Adipocyte (in vitro differentiated cells): ENCODE measurements around the gene TEKT2.

Experiments
- DNase-seq: peaks from one replicate; pipeline ENCODE4 v3.0.0-alpha.2; 2015; ENCODE audit warnings: low read depth
- H3K27me3 ChIP-seq: replicated peaks from 2 replicates; pipeline ENCODE4 v1.7.0; 2013; ENCODE audit warnings: mild to moderate bottlenecking, low read length, moderate library complexity; ENCODE audit not compliant: control insufficient read depth, insufficient read depth
- H3K36me3 ChIP-seq: 2 replicates; pipeline ENCODE4 v1.7.0; 2013; ENCODE audit warnings: low read length, mild to moderate bottlenecking, moderate library complexity; ENCODE audit not compliant: control insufficient read depth, insufficient read depth, severe bottlenecking
- H3K4me1 ChIP-seq: 2 replicates; pipeline ENCODE4 v1.7.0; 2013; ENCODE audit warnings: mild to moderate bottlenecking, low read length, moderate library complexity; ENCODE audit not compliant: control insufficient read depth, insufficient read depth
- H3K4me3 ChIP-seq: 2 replicates; pipeline ENCODE4 v1.7.0; 2013; ENCODE audit warnings: mild to moderate bottlenecking, low read length, moderate library complexity
- H3K9ac ChIP-seq: 2 replicates; pipeline ENCODE4 v1.7.0; 2013; ENCODE audit warnings: mild to moderate bottlenecking, low read length, moderate library complexity
- H3K9me3 ChIP-seq: 2 replicates; pipeline ENCODE4 v1.7.0; 2013; ENCODE audit warnings: mild to moderate bottlenecking, low read length, moderate library complexity; ENCODE audit not compliant: control insufficient read depth

The TEKT2 gene

GRCh38 chr1:36088265-36088576 is 4.3 kb downstream of the TEKT2 start:
- Histone ChIP-seq H3K4me1 (peaks cover 11% of the 10 kb centered on the region), H3K4me3 (peak overlapping the region; percentile 98), H3K27me3 (peaks cover 7% of the 10 kb centered on the region), H3K9me3 (no peaks in the 10 kb centered on the region), H3K36me3 (peaks cover 22% of the 10 kb centered on the region), H3K9ac (peak overlapping the region; percentile 91)
- DNase-seq = no peak

GRCh38 chr1:36088577-36089392 is 4.9 kb downstream of the TEKT2 start, which contains the start of gene ADPRS:
Gene ADPRS, plus strand, starts transcription at chr1:36088892. Its CDS starts 13 bp downstream, at chr1:36088905.
- Histone ChIP-seq H3K36me3 (peaks cover 27% of the 10 kb centered on the region), H3K27me3 (peaks cover 7% of the 10 kb centered on the region), H3K4me3 (peak within 1 kb of the TSS; percentile 98), H3K9me3 (no peaks in the 10 kb centered on the region), H3K4me1 (peaks cover 11% of the 10 kb centered on the region), H3K9ac (peak within 1 kb of the TSS; percentile 91)
- DNase-seq = peak; percentile 95

GRCh38 chr1:36089393-36090121 is 5.7 kb downstream of the TEKT2 start:
- peak overlapping the region; percentile 91 for H3K9ac ChIP-seq
- H3K4me3 ChIP-seq = peak overlapping the region; percentile 98
- peaks cover 5% of the 10 kb centered on the region for H3K27me3 ChIP-seq
- peak; percentile 69 for DNase-seq
- peaks cover 16% of the 10 kb centered on the region for H3K4me1 ChIP-seq
- peaks cover 35% of the 10 kb centered on the region for H3K36me3 ChIP-seq
- H3K9me3 ChIP-seq = no peaks in the 10 kb centered on the region

GRCh38 chr1:36091141-36091540 is 7.2 kb downstream of the TEKT2 start:
- Histone ChIP-seq H3K9me3 (no peaks in the 10 kb centered on the region), H3K27me3 (no peaks in the 10 kb centered on the region), H3K36me3 (peaks cover 47% of the 10 kb centered on the region), H3K4me1 (peaks cover 23% of the 10 kb centered on the region), H3K9ac (no peak overlapping the region), H3K4me3 (no peak overlapping the region)
- no peak for DNase-seq

GRCh38 chr1:36091698-36092097 is 7.8 kb downstream of the TEKT2 start:
- Histone ChIP-seq H3K4me1 (peaks cover 23% of the 10 kb centered on the region), H3K4me3 (no peak overlapping the region), H3K9me3 (no peaks in the 10 kb centered on the region), H3K9ac (no peak overlapping the region), H3K36me3 (peaks cover 51% of the 10 kb centered on the region), H3K27me3 (no peaks in the 10 kb centered on the region)
- DNase-seq = no peak

- no peak for DNase-seq
- peaks cover 51% of the 10 kb centered on the region for H3K36me3 ChIP-seq
- peaks cover 23% of the 10 kb centered on the region for H3K4me1 ChIP-seq
- H3K9ac ChIP-seq = no peak overlapping the region
- H3K27me3 ChIP-seq = no peaks in the 10 kb centered on the region
- H3K9me3 ChIP-seq = no peaks in the 10 kb centered on the region
- no peak overlapping the region for H3K4me3 ChIP-seq
Measured at GRCh38 chr1:36092166-36092797, 8.4 kb downstream of the TEKT2 start.

GRCh38 chr1:36092798-36093185 is 8.9 kb downstream of the TEKT2 start:
- H3K36me3 ChIP-seq = peaks cover 51% of the 10 kb centered on the region
- H3K4me3 ChIP-seq = no peak overlapping the region
- H3K9ac ChIP-seq = no peak overlapping the region
- no peaks in the 10 kb centered on the region for H3K9me3 ChIP-seq
- peaks cover 23% of the 10 kb centered on the region for H3K4me1 ChIP-seq
- DNase-seq = no peak
- no peaks in the 10 kb centered on the region for H3K27me3 ChIP-seq

- peaks cover 51% of the 10 kb centered on the region for H3K36me3 ChIP-seq
- H3K9me3 ChIP-seq = no peaks in the 10 kb centered on the region
- H3K4me1 ChIP-seq = peaks cover 23% of the 10 kb centered on the region
- no peaks in the 10 kb centered on the region for H3K27me3 ChIP-seq
- no peak overlapping the region for H3K4me3 ChIP-seq
- DNase-seq = no peak
- H3K9ac ChIP-seq = no peak overlapping the region
Measured at GRCh38 chr1:36093226-36093625, 9.3 kb downstream of the TEKT2 start.

- no peaks in the 10 kb centered on the region for H3K27me3 ChIP-seq
- no peaks in the 10 kb centered on the region for H3K9me3 ChIP-seq
- H3K4me1 ChIP-seq = peaks cover 23% of the 10 kb centered on the region
- no peak overlapping the region for H3K9ac ChIP-seq
- H3K4me3 ChIP-seq = no peak overlapping the region
- DNase-seq = no peak
- peaks cover 51% of the 10 kb centered on the region for H3K36me3 ChIP-seq
Measured at GRCh38 chr1:36093929-36094328, 10.0 kb downstream of the TEKT2 start.

- H3K27me3 ChIP-seq = no peaks in the 10 kb centered on the region
- peaks cover 51% of the 10 kb centered on the region for H3K36me3 ChIP-seq
- peaks cover 22% of the 10 kb centered on the region for H3K4me1 ChIP-seq
- peak overlapping the region; percentile 21 for H3K9ac ChIP-seq
- H3K4me3 ChIP-seq = no peak overlapping the region
- no peaks in the 10 kb centered on the region for H3K9me3 ChIP-seq
- peak; percentile 65 for DNase-seq
Measured at GRCh38 chr1:36094621-36095061, 10.7 kb downstream of the TEKT2 start.

GRCh38 chr1:36095760-36096405 is 12.0 kb downstream of the TEKT2 start:
- Histone ChIP-seq H3K36me3 (peaks cover 51% of the 10 kb centered on the region), H3K9me3 (no peaks in the 10 kb centered on the region), H3K27me3 (no peaks in the 10 kb centered on the region), H3K4me1 (peaks cover 25% of the 10 kb centered on the region), H3K4me3 (no peak overlapping the region), H3K9ac (no peak overlapping the region)
- no peak for DNase-seq
